Muscle of back (tissue), 11 donors: ENCODE results near the gene DCN. TPM values are rescaled to one million over a fixed set of nuclear protein-coding genes. Genes with fewer than 3 reads are reported as not detected.

Source experiments
- DNase-seq, 3 donors: peaks; one replicate each; pipeline versions ENCODE4 v3.0.0 to v3.0.0-alpha.2; 2013
- polyA plus RNA-seq, 10 donors: library from polyadenylated mRNA; unstranded; fragments of 120-200 nt; gene quantifications; one replicate each; pipeline ENCODE4 v1.2.1, GENCODE V29; 2013; ENCODE audit not compliant: insufficient read length in 10 of 10

DCN gene
- polyA plus RNA-seq, 10 donors = 1,444 to 2,589 (median 1,760) TPM

DNA sequence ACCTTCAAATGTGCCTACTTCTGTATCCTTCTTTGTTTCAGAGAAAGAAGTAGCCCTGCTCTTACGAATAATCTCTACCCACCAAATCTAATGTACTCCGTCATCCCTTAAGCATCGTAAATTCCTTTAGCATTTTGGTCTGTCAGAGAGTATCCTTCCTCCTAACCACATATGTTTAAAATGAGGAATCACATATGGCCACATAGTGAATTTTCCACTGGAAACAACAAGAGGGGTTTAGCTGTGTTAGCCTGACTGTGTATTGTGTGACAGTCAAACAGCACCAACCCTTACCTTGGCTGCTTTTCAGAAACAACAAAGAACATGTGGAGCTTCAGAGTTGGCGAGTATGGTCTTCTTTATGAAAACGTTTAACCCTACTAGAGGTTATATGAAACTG, 76.8 kb downstream of the DCN start:
- peak in 2 of 3 donors; percentile 57 to 58 for DNase-seq

DNA sequence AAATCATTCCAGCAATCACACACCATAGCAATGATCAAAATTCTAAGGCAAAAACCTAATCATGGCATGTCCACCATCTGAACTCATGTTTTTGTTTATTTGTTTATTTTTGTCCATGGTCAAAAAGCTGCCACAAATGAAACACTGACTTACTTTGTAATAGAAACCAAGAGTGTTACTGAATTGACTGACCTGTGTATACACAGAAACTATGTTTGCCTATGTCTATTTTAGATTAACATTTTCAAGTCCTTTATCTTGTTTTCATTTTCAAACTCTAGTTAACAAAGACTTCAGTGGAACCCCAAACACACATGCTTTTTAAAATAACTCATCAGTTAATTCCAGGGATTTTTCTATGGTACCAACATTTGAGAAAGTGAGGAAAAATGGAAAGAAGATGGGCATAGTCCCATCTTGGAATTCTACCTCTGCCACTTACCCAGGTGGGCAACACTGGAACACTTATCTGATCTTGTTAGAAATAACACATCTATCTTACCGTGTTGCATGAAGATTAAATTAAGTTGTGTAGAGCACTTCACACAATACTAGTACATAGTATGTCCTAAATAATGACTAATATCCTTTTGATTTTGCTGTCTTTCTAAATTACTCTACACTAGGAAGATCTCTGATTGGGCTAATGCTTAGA, 77.7 kb downstream of the DCN start:
- DNase-seq = no peak

- DNase-seq = no peak
Measured at GRCh38 chr12:91103624-91104023, 79.0 kb downstream of the DCN start.

DNA sequence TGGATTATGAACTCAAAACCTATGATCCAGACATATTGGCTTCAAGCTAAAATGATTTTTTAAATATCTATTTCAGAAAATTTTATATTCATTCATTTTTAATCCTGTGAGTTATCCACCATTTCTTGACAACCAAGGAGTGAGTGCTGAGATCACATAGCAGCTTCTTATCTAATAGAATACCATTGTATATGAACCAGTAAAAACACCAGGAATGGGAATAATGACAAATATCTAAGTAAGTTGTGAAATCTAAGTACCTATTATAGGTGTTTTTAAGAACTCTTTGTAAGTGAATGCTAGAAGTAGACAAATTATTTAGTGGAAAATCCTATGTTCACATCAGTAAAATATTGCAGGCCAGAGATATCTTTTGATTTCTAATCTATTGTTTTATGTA, 79.5 kb downstream of the DCN start:
- no peak for DNase-seq

DNA sequence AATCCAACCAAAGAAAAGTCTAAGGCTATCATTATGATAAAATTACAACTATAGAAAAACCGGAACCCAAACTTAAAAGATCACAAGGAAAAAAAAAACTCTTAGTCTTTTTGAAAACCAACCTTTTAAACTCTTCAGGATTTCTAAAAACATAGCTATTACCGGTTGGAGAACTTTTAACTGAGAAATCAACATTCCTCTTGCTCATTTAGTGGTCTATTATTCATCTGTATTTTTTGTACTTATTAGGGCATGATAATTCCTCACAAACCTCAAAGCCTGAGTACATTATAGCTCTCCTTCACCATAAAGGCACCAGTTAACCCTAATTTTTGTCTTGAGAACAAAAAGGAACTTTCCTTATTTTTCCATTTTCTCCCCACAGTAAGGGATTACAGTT, 81.7 kb downstream of the DCN start:
- DNase-seq = no peak

DNA sequence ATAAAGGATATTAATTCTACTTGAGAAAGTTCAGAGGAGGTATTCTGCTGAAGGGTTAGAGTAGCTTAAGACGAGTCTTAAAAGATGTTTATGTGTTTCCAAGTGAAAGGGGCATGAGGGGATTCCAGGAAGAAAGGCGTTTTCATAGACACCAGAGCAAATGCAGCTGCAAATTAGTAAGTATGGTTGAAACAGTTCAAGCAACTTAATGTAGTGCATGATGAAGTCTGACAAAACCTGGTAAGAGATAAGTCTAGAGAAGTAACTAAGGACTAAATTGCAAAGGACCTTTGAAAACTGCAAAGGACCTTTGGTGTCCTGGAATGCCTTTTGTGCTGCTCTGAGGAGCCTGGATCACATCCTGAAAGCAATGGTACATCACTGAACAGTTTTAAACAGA, 82.8 kb downstream of the DCN start:
- DNase-seq = no peak

- no peak for DNase-seq
Measured at GRCh38 chr12:91099341-91099740, 83.3 kb downstream of the DCN start.

DNA sequence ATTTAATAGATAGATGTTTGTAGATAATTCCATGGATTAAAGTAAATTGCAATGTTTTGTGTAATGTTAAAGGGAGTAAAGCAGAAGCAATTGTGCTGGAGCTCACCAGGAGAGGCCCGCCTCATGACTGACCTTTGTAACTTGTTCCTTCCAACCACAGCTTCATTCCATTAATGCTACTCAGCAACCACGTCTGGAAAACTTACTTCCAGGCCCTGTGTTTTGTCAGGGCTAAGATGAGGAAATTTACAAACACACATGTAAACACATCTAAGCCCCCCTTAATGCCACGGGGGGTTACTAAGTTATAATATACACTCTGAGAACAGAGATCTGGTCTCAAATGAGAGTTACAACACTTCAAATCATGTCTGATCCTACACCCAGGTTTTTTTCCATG, 83.7 kb downstream of the DCN start:
- DNase-seq = peak in 1 of 3 donors; percentile 82

- DNase-seq = no peak
Measured at GRCh38 chr12:91098461-91098860, 84.2 kb downstream of the DCN start.

- no peak for DNase-seq
Measured at GRCh38 chr12:91094957-91095356, 87.7 kb downstream of the DCN start.

DNA sequence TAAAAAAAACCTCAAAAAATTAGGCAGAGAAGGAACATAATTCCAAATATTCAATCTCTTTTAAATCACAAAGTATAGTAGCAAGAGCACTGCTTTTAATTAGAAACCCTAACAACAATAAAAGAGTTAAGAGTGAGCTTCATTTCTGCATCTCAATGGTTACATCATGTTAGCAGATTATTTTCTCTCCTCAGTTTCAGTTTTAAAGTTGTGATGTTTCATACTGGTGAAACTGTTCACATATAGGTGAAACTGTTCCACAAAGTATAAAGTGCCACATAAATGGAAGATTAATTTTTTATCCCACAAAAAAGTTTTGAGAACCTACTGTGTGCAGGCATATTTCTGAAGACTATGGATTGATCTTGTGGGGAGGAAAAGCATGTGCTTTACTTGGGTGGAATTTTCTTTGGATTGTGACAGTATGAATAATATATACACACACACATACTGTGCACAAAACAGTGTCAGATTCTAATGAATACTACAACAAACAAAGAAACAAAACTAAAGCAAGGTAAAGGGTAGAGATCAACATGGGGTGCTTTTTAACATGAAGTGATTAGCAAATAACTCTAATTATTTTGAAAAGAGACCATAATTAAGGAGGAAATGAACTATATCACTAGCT, 88.5 kb downstream of the DCN start:
- no peak for DNase-seq

- DNase-seq = no peak
Measured at GRCh38 chr12:91093341-91093740, 89.3 kb downstream of the DCN start.

DNA sequence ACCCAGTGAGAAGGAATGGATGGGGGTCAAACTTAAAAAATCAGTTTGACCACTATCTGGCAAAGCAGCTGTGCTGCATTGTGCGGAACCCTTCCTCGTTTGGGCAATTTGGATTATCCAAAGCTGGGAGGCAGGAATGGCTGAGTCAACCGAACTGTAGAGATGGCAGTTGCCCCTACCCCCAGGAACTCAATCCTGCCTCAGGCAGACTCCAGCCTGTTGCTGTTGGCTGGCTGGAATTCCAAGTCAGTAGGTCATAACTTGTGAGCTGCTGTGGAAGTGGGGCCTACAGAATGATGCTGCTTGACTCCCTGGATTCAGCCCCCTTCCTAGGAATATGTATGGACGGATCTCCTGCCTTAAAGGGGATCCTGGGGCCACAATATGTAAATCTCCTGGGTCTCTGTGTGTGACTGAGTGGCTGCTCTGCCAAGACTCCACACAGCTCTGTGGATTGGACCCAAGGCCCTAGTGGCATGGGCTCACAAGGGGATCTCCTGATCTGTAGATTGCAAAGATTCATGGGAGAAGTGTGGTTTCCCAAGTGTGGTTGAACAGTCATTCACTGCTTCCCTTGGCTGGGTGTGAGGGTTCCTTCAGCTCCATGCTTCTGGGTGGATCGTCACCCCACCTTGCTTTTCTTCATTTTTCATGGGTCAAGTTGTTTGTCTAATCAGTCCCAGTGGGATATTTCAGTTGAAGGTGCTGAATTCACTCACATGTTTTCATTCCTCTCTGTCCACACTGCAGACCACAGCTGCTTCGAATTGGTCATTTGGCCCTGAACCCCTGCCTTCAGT, 90.5 kb downstream of the DCN start:
- no peak for DNase-seq

Other genes starting within 250 kb of the DCN start
- not detected for gene CCER1, start 227.6 kb downstream of the DCN start, polyA plus RNA-seq
- gene EPYC, start 177.8 kb downstream of the DCN start, polyA plus RNA-seq = under 1 TPM in 1 of 10 donors, not detected in 9; 0.15 TPM
- 100 to 1,000 TPM in 5 of 10 donors, 10 to 100 TPM in 5; 14.8 to 197 (median 87.1) TPM for gene KERA, start 124.8 kb downstream of the DCN start, polyA plus RNA-seq
- gene LUM, start 71.3 kb downstream of the DCN start, polyA plus RNA-seq = 100 to 1,000 TPM; 541 to 951 (median 703) TPM